SK-N-SH (cell line): ENCODE measurements around the gene BRD7. TPM values are rescaled to one million over a fixed set of nuclear protein-coding genes. Genes with fewer than 3 reads are reported as not detected.

Experiments
- CTCF ChIA-PET: fragments of 300-600, 350-600 bp; formaldehyde crosslinking; extraction: SDS; loops from one replicate; lab custom pipeline; 2021; lab: Yijun Ruan, JAX
- POLR2A ChIA-PET: fragments of 350-600 bp; sonication (Branson Sonifier 250); formaldehyde crosslinking; extraction: SDS; loops from one replicate; lab custom pipeline; 2020; ENCODE audit warnings: antibody characterized with exemption, inconsistent platforms; lab: Yijun Ruan, JAX
- DNase-seq: peaks from one replicate; pipeline ENCODE4 v3.0.0; 2012
- H2AFZ ChIP-seq: fragments of 200-600 bp; sonication (generic); 2 replicates; pipeline ENCODE4 v1.8.1; 2016; ENCODE audit warnings: antibody characterized with exemption, mild to moderate bottlenecking, low read depth
- H3F3A ChIP-seq: fragments of 200-600 bp; sonication (generic); replicated peaks from 2 replicates; pipeline ENCODE3; 2016; ENCODE audit warnings: antibody characterized with exemption, mild to moderate bottlenecking; ENCODE audit not compliant: insufficient read depth
- H3K27ac ChIP-seq, 2 experiments: fragments of 200-500 bp in 1 of 2; fragments of 200-600 bp in 1 of 2; sonication (Bioruptor generic) in 1 of 2; sonication (generic), shearing (Covaris generic) in 1 of 2; 2 replicates each; pipeline versions ENCODE4 v1.5.1 to v1.6.1; 2014 to 2016; ENCODE audit warnings: low read depth in 2 of 2, inconsistent platforms in 1 of 2, low read length in 1 of 2, mild to moderate bottlenecking in 1 of 2, mixed read lengths in 1 of 2
- H3K27me3 ChIP-seq: fragments of 200-600 bp; sonication (generic), shearing (Covaris generic); 2 replicates; pipeline ENCODE4 v1.6.1; 2016; ENCODE audit warnings: mixed run types; ENCODE audit not compliant: insufficient read depth
- H3K36me3 ChIP-seq, 2 experiments: fragments of 200-500 bp in 1 of 2; fragments of 200-600 bp in 1 of 2; sonication (Bioruptor generic) in 1 of 2; sonication (generic) in 1 of 2; replicated peaks in 1 of 2; 2 replicates each; pipeline versions ENCODE3 to v1.5.1; 2014 to 2016; ENCODE audit warnings: low read length in 1 of 2, mild to moderate bottlenecking in 1 of 2; ENCODE audit not compliant: insufficient read depth in 2 of 2, control insufficient read depth in 1 of 2
- H3K4me1 ChIP-seq, 2 experiments: fragments of 200-500 bp in 1 of 2; fragments of 200-600 bp in 1 of 2; sonication (Bioruptor generic) in 1 of 2; sonication (generic), shearing (Covaris generic) in 1 of 2; 2 replicates each; pipeline versions ENCODE4 v1.5.1 to v1.6.1; 2014 to 2016; ENCODE audit warnings: low read depth in 1 of 2, low read length in 1 of 2, mixed run types in 1 of 2; ENCODE audit not compliant: insufficient read depth in 2 of 2, control insufficient read depth in 1 of 2
- H3K4me2 ChIP-seq: fragments of 200-600 bp; sonication (generic), shearing (Covaris generic); 2 replicates; pipeline ENCODE4 v1.6.1; 2017; ENCODE audit warnings: mixed run types
- H3K4me3 ChIP-seq, 2 experiments: fragments of 200-500 bp in 1 of 2; fragments of 200-600 bp in 1 of 2; sonication (Bioruptor generic) in 1 of 2; sonication (generic), shearing (Covaris generic) in 1 of 2; 2 replicates each; pipeline versions ENCODE4 v1.5.1 to v1.8.1; 2014 to 2016; ENCODE audit warnings: low read depth in 2 of 2, inconsistent platforms in 1 of 2, low read length in 1 of 2, mild to moderate bottlenecking in 1 of 2, mixed read lengths in 1 of 2, moderate library complexity in 1 of 2
- H3K79me2 ChIP-seq: fragments of 200-600 bp; sonication (generic); 2 replicates; pipeline ENCODE4 v1.8.1; 2017; ENCODE audit warnings: mild to moderate bottlenecking; ENCODE audit not compliant: insufficient read depth
- H3K9ac ChIP-seq: fragments of 200-600 bp; sonication (generic); 2 replicates; pipeline ENCODE4 v1.6.1; 2017; ENCODE audit warnings: mixed run types
- H3K9me2 ChIP-seq: fragments of 200-600 bp; sonication (generic); 2 replicates; pipeline ENCODE4 v1.6.1; 2017; ENCODE audit warnings: mixed run types
- H3K9me3 ChIP-seq: fragments of 200-600 bp; sonication (generic); 2 replicates; pipeline ENCODE4 v1.6.1; 2017; ENCODE audit warnings: mixed run types, mild to moderate bottlenecking, moderate library complexity
- H4K20me1 ChIP-seq: fragments of 200-600 bp; sonication (generic); 2 replicates; pipeline ENCODE4 v1.6.1; 2017; ENCODE audit warnings: mild to moderate bottlenecking, mixed run types; ENCODE audit not compliant: insufficient read depth
- CHD2 ChIP-seq: fragments of 150-350 bp; IDR thresholded peaks from 2 replicates; pipeline ENCODE4 v1.6.1; 2018; ENCODE audit warnings: low read length; ENCODE audit not compliant: partially characterized antibody
- EP300 ChIP-seq, 2 experiments: IDR thresholded peaks; 2 replicates each; pipeline versions ENCODE4 v1.4.0 to v1.6.1; 2012; ENCODE audit warnings: borderline replicate concordance in 1 of 2, low read depth in 1 of 2, low read length in 1 of 2
- FOXJ3 ChIP-seq: sonication (generic); formaldehyde crosslinking; IDR thresholded peaks from 2 replicates; pipeline ENCODE4 v1.5.1; 2020; ENCODE audit warnings: mild to moderate bottlenecking, missing genetic modification reagents
- GABPA ChIP-seq: IDR thresholded peaks from 2 replicates; pipeline ENCODE4 v1.4.0; 2012; ENCODE audit warnings: low read depth, mild to moderate bottlenecking
- JUND ChIP-seq: IDR thresholded peaks from 2 replicates; pipeline ENCODE4 v1.4.0; 2012
- MAX ChIP-seq: IDR thresholded peaks from 2 replicates; pipeline ENCODE4 v1.4.0; 2012; ENCODE audit warnings: low read depth
- MXI1 ChIP-seq: IDR thresholded peaks from 2 replicates; pipeline ENCODE4 v1.6.1; 2012; ENCODE audit warnings: mild to moderate bottlenecking, low read depth, low read length, improper control_type of control experiment
- NRF1 ChIP-seq: IDR thresholded peaks from 2 replicates; pipeline ENCODE4 v1.6.1; 2012; ENCODE audit warnings: low read depth, mild to moderate bottlenecking, low read length
- PBX3 ChIP-seq: IDR thresholded peaks from 2 replicates; pipeline ENCODE4; 2012
- POLR2AphosphoS5 ChIP-seq: IDR thresholded peaks from 2 replicates; pipeline ENCODE4 v1.6.1; 2012; ENCODE audit warnings: low read depth, low read length
- SMC3 ChIP-seq: IDR thresholded peaks from 2 replicates; pipeline ENCODE4 v1.6.1; 2012; ENCODE audit warnings: low read depth, low read length, improper control_type of control experiment
- TEAD4 ChIP-seq: IDR thresholded peaks from 2 replicates; pipeline ENCODE4 v1.4.0; 2012; ENCODE audit warnings: mild to moderate bottlenecking, borderline replicate concordance; ENCODE audit not compliant: insufficient read depth
- YY1 ChIP-seq: IDR thresholded peaks from 2 replicates; pipeline ENCODE4 v1.4.0; 2012; ENCODE audit warnings: low read depth, mild to moderate bottlenecking
- ZBTB33 ChIP-seq: IDR thresholded peaks from 2 replicates; pipeline ENCODE4 v1.4.0; 2012; ENCODE audit warnings: low read depth, borderline replicate concordance
- WGBS: methylation state at CpG from one replicate; pipeline ENCODE4 v1.1.6; 2017; ENCODE audit warnings: low lambda C conversion rate; 5-methylcytosine and 5-hydroxymethylcytosine counted together
- polyA plus RNA-seq, 3 experiments: library from polyadenylated mRNA; depleted of rRNA; stranded (reverse); fragments of >200 nt; gene quantifications; 2 replicates each; pipeline ENCODE4 v1.2.3, GENCODE V29; 2012
- TF ChIP-seq, protein P1 (sequence below): fragments of 150-350 bp; IDR thresholded peaks from 2 replicates; pipeline ENCODE4 v1.6.1; 2016; ENCODE audit warnings: mild to moderate bottlenecking, low read depth, low read length

The BRD7 gene
- polyA plus RNA-seq, 1 of the 3 experiments (the other 2 are of a cell fraction): 32.9 TPM

GRCh38 chr16:50298075-50298460 is 70.7 kb downstream of the BRD7 start:
- H3K4me2 ChIP-seq: no peak overlapping the region

More at GRCh38 chr16:50298075-50298460, 70.7 kb downstream of the BRD7 start:
- Histone ChIP-seq H3K9ac (no peak overlapping the region), H2AFZ (no peak overlapping the region), H3K9me2 (no peaks in the 10 kb centered on the region), H3K4me3 (no peak overlapping the region), H3K27me3 (no peaks in the 10 kb centered on the region), H3K9me3 (no peaks in the 10 kb centered on the region), H3F3A (no peaks in the 10 kb centered on the region), H4K20me1 (no peaks in the 10 kb centered on the region), H3K27ac (peak overlapping the region in 1 of 2 experiments; percentile 92; a peak in 2 of 4 replicates), H3K36me3 (peaks cover 0 to 2% of the 10 kb centered on the region in 2 experiments), H3K4me1 (peaks cover 0 to 21% of the 10 kb centered on the region in 2 experiments; a peak in 1 of 4 replicates), H3K79me2 (no peaks in the 10 kb centered on the region)
- DNase-seq: no peak
- CTCF ChIA-PET: interaction anchor here (1.0 to 1.8 kb wide), 8 partner anchors 12 to 167 kb away, joined by 3 to 7 read pairs (median 4); no protein-coding TSS in a partner anchor
- 96% methylated on average over 7 of the region's 7 CpGs for WGBS
- POLR2A ChIA-PET: interaction anchor here (0.6 to 2.0 kb wide), 4 partner anchors 12 to 92 kb away, joined by 3 to 8 read pairs (median 3); no protein-coding TSS in a partner anchor
- TF ChIP-seq, protein P1, sequence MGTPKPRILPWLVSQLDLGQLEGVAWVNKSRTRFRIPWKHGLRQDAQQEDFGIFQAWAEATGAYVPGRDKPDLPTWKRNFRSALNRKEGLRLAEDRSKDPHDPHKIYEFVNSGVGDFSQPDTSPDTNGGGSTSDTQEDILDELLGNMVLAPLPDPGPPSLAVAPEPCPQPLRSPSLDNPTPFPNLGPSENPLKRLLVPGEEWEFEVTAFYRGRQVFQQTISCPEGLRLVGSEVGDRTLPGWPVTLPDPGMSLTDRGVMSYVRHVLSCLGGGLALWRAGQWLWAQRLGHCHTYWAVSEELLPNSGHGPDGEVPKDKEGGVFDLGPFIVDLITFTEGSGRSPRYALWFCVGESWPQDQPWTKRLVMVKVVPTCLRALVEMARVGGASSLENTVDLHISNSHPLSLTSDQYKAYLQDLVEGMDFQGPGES: no peak
- TF ChIP-seq MXI1: no peak
- no peak for TF ChIP-seq MAX
- no peak for TF ChIP-seq EP300 (IDR thresholded peaks at IDR 0.05; ENCODE audit: borderline replicate concordance in 1 of 2, low read depth in 1 of 2, low read length in 1 of 2)
- no peak for TF ChIP-seq NRF1
- no peak for TF ChIP-seq ZBTB33
- no peak for TF ChIP-seq YY1
- no peak for TF ChIP-seq CHD2
- TF ChIP-seq TEAD4: no peak
- no peak for TF ChIP-seq JUND
- no peak for TF ChIP-seq POLR2AphosphoS5
- TF ChIP-seq PBX3: no peak
- no peak for TF ChIP-seq FOXJ3 (CRISPR knock-in tag)
- TF ChIP-seq GABPA: no peak
- no peak for TF ChIP-seq SMC3
